C4-2B (cell line): Measurements from ENCODE around the gene NPSR1.
"Not testable (repeated sequence)": the region's sequence is repeated elsewhere in the genome, so short reads cannot be mapped to it uniquely, and the experiment has no call there.

Source experiments
- CTCF ChIP-seq: fragments of 450-650 bp; conservative IDR thresholded peaks from 2 replicates; pipeline ENCODE4 v1.5.1; 2017; ENCODE audit warnings: mild to moderate bottlenecking
- ZFX ChIP-seq: fragments of 450-650 bp; IDR thresholded peaks from 2 replicates; pipeline ENCODE4 v1.6.1; 2017

DNA sequence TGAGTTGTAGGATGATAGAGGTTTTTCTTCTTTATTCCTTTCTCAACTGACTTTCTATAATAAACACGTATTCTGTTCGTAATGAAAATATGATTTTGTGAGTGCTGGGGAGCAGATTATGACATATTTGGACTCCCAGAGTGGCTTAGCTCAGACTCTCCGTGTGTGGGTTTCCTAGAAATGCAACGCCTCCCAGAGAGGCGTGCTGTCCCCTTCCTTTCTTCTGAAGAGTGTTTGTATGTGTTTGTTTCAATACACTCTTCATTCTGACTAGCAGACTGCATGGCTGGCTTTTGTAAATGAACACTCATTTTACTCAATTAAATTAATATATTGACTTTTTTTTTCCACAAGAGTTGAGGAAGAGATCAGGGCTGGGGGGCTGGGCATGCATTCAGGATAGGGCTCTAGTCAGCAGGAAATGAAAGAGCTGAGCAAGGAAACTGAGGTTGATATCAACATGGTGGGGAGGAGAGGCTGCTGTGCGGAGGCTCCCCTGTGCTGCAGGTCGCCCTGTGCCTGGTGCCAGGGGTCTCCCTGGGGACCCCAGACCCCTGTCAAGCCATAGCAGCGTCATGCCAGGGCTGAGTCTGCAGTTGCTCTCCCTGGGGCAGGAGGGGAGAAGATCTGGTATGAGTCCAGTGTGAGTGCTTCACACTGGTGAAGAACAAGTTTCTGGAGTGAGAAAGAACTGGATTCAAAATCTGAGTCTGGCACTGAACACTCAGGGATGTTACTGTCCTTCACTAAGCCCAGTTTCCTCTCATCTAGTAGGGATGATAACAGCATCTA, 221.1 kb downstream of the NPSR1 start:
- not testable (repeated sequence) for TF ChIP-seq CTCF, ZFX
